ENCODE measurements around the gene NRIP1.

NRIP1 gene

GRCh38 chr21:15065392-15066122 is 757 bp upstream of the NRIP1 start:
- no peak for FAIRE-seq

- FAIRE-seq, result no peak
Observed at GRCh38 chr21:15063814-15064575, 805 bp downstream of the NRIP1 start.

- FAIRE-seq, result no peak
Observed at GRCh38 chr21:15063081-15063813, 1.6 kb downstream of the NRIP1 start.

- FAIRE-seq, result no peak
Observed at GRCh38 chr21:15062606-15062965, 2.2 kb downstream of the NRIP1 start.

GRCh38 chr21:15061747-15062605 is 2.8 kb downstream of the NRIP1 start:
- FAIRE-seq, result no peak

- no peak for FAIRE-seq
Observed at GRCh38 chr21:15061279-15061678, 3.5 kb downstream of the NRIP1 start.

GRCh38 chr21:15060543-15061175 is 4.1 kb downstream of the NRIP1 start:
- no peak for FAIRE-seq

- no peak for FAIRE-seq
Observed at GRCh38 chr21:15059397-15059796, 5.4 kb downstream of the NRIP1 start.

- no peak for FAIRE-seq
Observed at GRCh38 chr21:15058854-15059263, 5.9 kb downstream of the NRIP1 start.

- FAIRE-seq, result no peak
Observed at GRCh38 chr21:15057285-15057684, 7.5 kb downstream of the NRIP1 start.

GRCh38 chr21:15054606-15055239 is 10.1 kb downstream of the NRIP1 start:
- no peak for FAIRE-seq

- no peak for FAIRE-seq
Observed at GRCh38 chr21:15054089-15054488, 10.7 kb downstream of the NRIP1 start.

GRCh38 chr21:15053500-15053899 is 11.3 kb downstream of the NRIP1 start:
- no peak for FAIRE-seq

- FAIRE-seq, result no peak
Observed at GRCh38 chr21:15052459-15052763, 12.4 kb downstream of the NRIP1 start.

GRCh38 chr21:15051644-15052458 is 12.9 kb downstream of the NRIP1 start:
- FAIRE-seq, result no peak

GRCh38 chr21:15050568-15051377 is 14.0 kb downstream of the NRIP1 start:
- no peak for FAIRE-seq

- no peak for FAIRE-seq
Observed at GRCh38 chr21:15045017-15045416, 19.8 kb downstream of the NRIP1 start.

- FAIRE-seq, result no peak
Observed at GRCh38 chr21:15042531-15042930, 22.3 kb downstream of the NRIP1 start.

- no peak for FAIRE-seq
Observed at GRCh38 chr21:15039607-15040299, 25.0 kb downstream of the NRIP1 start.

GRCh38 chr21:15037900-15038293 is 26.9 kb downstream of the NRIP1 start:
- no peak for FAIRE-seq
